ENCODE data around the gene RANBP3. TPM values are rescaled to one million over a fixed set of nuclear protein-coding genes. Genes with fewer than 3 reads are reported as not detected.

Gene RANBP3
- total RNA-seq, 1 experiment from 2014 or later, result 62.4 TPM

GRCh38 chr19:5948752-5949564 lies 29.0 kb downstream of the RANBP3 start:
- ChIA-PET CTCF (no interaction called here), POLR2A (no interaction called here), RAD21 (ENCODE audit: low non-redundant PET in 1 of 2, low total read pairs in 2 of 2, uncharacterized antibody in 2 of 2, unreplicated experiment in 2 of 2) (interaction anchor here in 1 of 2 experiments (0.7 kb wide), 1 partner anchor 181 kb away, joined by 3 read pairs; no protein-coding TSS in a partner anchor)
- no peaks in the 10 kb centered on the region for H3K9me3 ChIP-seq (ENCODE audit: control insufficient read depth in 1 of 2, insufficient read depth in 1 of 2, low read depth in 1 of 2, low read length in 2 of 2)
- no peaks in the 10 kb centered on the region for H3K9me2 ChIP-seq (ENCODE audit: insufficient read depth)
- DNase-seq (ENCODE audit: low read depth, low spot score) (no peak), ATAC-seq (no peak)
- no peaks in the 10 kb centered on the region for H3K4me1 ChIP-seq (ENCODE audit: control insufficient read depth in 1 of 2, insufficient read depth in 2 of 2, low read length in 2 of 2)
- peaks cover 96% of the 10 kb centered on the region for H3K79me2 ChIP-seq (ENCODE audit: insufficient read depth, low read length)
- no peak overlapping the region for H2AFZ ChIP-seq (ENCODE audit: low read depth, low read length, poor library complexity, severe bottlenecking)
- H3K27ac ChIP-seq (ENCODE audit: low read depth, low read length), result no peak overlapping the region
- H3K27me3 ChIP-seq (ENCODE audit: insufficient read depth, low read length), result no peaks in the 10 kb centered on the region
- H3K4me3 ChIP-seq (replicated peaks in 1 of 2; ENCODE audit: low read depth in 1 of 2, low read length in 2 of 2), result no peak overlapping the region
- TF ChIP-seq SIN3A (IDR thresholded peaks at IDR 0.05; ENCODE audit: low read depth) (no peak), SRF (IDR thresholded peaks at IDR 0.05; ENCODE audit: low read depth) (no peak), POLR2AphosphoS5 (IDR thresholded peaks at IDR 0.05; ENCODE audit: low read depth, low read length) (no peak), RAD21 (IDR thresholded peaks at IDR 0.05; ENCODE audit: low read depth) (no peak), YY1 (IDR thresholded peaks at IDR 0.05; ENCODE audit: extremely low read depth, insufficient replicate concordance, low read depth, low read length) (no peak), ZNF274 (IDR thresholded peaks at IDR 0.05; ENCODE audit: low read depth, low read length) (no peak), POLR2A (IDR thresholded peaks at IDR 0.05; ENCODE audit: borderline replicate concordance, extremely low read depth, insufficient read depth, insufficient read length) (no peak), MAX (IDR thresholded peaks at IDR 0.05) (no peak), EGR1 (IDR thresholded peaks at IDR 0.05; ENCODE audit: low read depth) (no peak), CBX3 (IDR thresholded peaks at IDR 0.05; ENCODE audit: low read depth) (no peak), ELF1 (IDR thresholded peaks at IDR 0.05; ENCODE audit: borderline replicate concordance, low read depth) (no peak), EZH2phosphoT487 (IDR thresholded peaks at IDR 0.05; ENCODE audit: borderline replicate concordance) (no peak), FOSL1 (IDR thresholded peaks at IDR 0.05; ENCODE audit: low read depth) (no peak), REST (IDR thresholded peaks at IDR 0.05; ENCODE audit: low read depth) (no peak), ZFX (IDR thresholded peaks at IDR 0.05) (no peak), TCF7L2 (IDR thresholded peaks at IDR 0.05; ENCODE audit: borderline replicate concordance, extremely low read depth, insufficient read depth, insufficient read length) (no peak)
- TF ChIP-seq, protein P1, sequence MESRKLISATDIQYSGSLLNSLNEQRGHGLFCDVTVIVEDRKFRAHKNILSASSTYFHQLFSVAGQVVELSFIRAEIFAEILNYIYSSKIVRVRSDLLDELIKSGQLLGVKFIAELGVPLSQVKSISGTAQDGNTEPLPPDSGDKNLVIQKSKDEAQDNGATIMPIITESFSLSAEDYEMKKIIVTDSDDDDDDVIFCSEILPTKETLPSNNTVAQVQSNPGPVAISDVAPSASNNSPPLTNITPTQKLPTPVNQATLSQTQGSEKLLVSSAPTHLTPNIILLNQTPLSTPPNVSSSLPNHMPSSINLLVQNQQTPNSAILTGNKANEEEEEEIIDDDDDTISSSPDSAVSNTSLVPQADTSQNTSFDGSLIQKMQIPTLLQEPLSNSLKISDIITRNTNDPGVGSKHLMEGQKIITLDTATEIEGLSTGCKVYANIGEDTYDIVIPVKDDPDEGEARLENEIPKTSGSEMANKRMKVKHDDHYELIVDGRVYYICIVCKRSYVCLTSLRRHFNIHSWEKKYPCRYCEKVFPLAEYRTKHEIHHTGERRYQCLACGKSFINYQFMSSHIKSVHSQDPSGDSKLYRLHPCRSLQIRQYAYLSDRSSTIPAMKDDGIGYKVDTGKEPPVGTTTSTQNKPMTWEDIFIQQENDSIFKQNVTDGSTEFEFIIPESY (IDR thresholded peaks at IDR 0.05; ENCODE audit: extremely low read depth, insufficient replicate concordance, low read length), result no peak
- no peak overlapping the region for H3K9ac ChIP-seq (ENCODE audit: low read length)
- H3K4me2 ChIP-seq (ENCODE audit: low read length), result no peak overlapping the region
- peaks cover 0 to 23% of the 10 kb centered on the region in 2 experiments; a peak in 1 of 4 replicates for H3K36me3 ChIP-seq (ENCODE audit: control insufficient read depth in 1 of 2, insufficient read depth in 2 of 2, low read length in 2 of 2)
- intact Hi-C loops (cut with micrococcal nuclease), result no loop called here
- peaks cover 9% of the 10 kb centered on the region; the same call in 1 of the 2 replicates for H4K20me1 ChIP-seq (ENCODE audit: insufficient read depth)
- BruUV-seq (replicated peaks), result no TSS peak

Data from HCT116 (cell line).